NB4 (cell line): ENCODE results near the gene GOLGA7B.
A peak's percentile ranks its signal among the peaks of the same experiment; 100 is the strongest.

Source experiments
- DNase-seq: peaks from one replicate; pipeline ENCODE4 v3.0.0; 2010; ENCODE audit warnings: low read depth
- H3K4me3 ChIP-seq: one replicate; pipeline ENCODE4 v1.5.1; 2011; ENCODE audit warnings: mild to moderate bottlenecking, low read depth, low read length, moderate library complexity
- CTCF ChIP-seq: IDR thresholded peaks from one replicate; pipeline ENCODE4 v1.5.1; 2012; ENCODE audit warnings: low read depth, low read length
- MAX ChIP-seq: IDR thresholded peaks from 2 replicates; pipeline ENCODE4 v1.6.1; 2011; ENCODE audit warnings: low read depth, low read length
- MYC ChIP-seq: IDR thresholded peaks from 2 replicates; pipeline ENCODE4 v1.6.1; 2011; ENCODE audit warnings: low read depth, low read length
- POLR2A ChIP-seq: IDR thresholded peaks from 2 replicates; pipeline ENCODE4 v1.6.1; 2011; ENCODE audit warnings: mild to moderate bottlenecking; ENCODE audit not compliant: insufficient read length; ENCODE audit errors: extremely low read depth

GOLGA7B gene

GRCh38 chr10:97889461-97890265, 40.0 kb downstream of the GOLGA7B start:
- DNase-seq, result peak; percentile 90
- H3K4me3 ChIP-seq, result no peak overlapping the region

GRCh38 chr10:97891497-97892167, 42.0 kb downstream of the GOLGA7B start:
- TF ChIP-seq MYC (no peak), POLR2A (no peak), CTCF (no peak), MAX (no peak)
- DNase-seq, result no peak
- H3K4me3 ChIP-seq, result no peak overlapping the region

More at GRCh38 chr10:97889461-97890265, 40.0 kb downstream of the GOLGA7B start:
- TF ChIP-seq POLR2A (no peak), MAX (peak; percentile 51; the same call in 1 of the 2 replicates)

- TF ChIP-seq POLR2A (no peak), MAX (no peak), CTCF (no peak), MYC (no peak)
- no peak for DNase-seq
Measured at GRCh38 chr10:97892506-97892905, 42.9 kb downstream of the GOLGA7B start.

GRCh38 chr10:97892939-97893338, 43.3 kb downstream of the GOLGA7B start:
- DNase-seq, result no peak
- TF ChIP-seq MYC, result no peak
- TF ChIP-seq MAX, result no peak
- TF ChIP-seq POLR2A, result no peak
- no peak for TF ChIP-seq CTCF
- H3K4me3 ChIP-seq, result no peak overlapping the region

More at GRCh38 chr10:97892506-97892905, 42.9 kb downstream of the GOLGA7B start:
- H3K4me3 ChIP-seq, result no peak overlapping the region

- TF ChIP-seq MAX (no peak), POLR2A (no peak), CTCF (no peak), MYC (no peak)
- DNase-seq, result no peak
- no peak overlapping the region for H3K4me3 ChIP-seq
Measured at GRCh38 chr10:97894092-97894491, 44.4 kb downstream of the GOLGA7B start.

- TF ChIP-seq POLR2A, result no peak
- TF ChIP-seq CTCF, result no peak
- TF ChIP-seq MYC, result no peak
- DNase-seq, result no peak
- no peak overlapping the region for H3K4me3 ChIP-seq
Measured at GRCh38 chr10:97895084-97895483, 45.4 kb downstream of the GOLGA7B start.
